Pancreas (tissue), 10 donors: Measurements from ENCODE around the gene ZNF536. TPM values are rescaled to one million over a fixed set of nuclear protein-coding genes. Genes with fewer than 3 reads are reported as not detected.

Source experiments
- ATAC-seq, 4 donors: fragments of 200-7000 bp; cut with Tn5 transposase; one replicate each; pipeline versions ENCODE4 v1.8.0 to v1.9.1; 2020; ENCODE audit warnings: mild to moderate bottlenecking in 4 of 4, moderate library complexity in 4 of 4
- DNase-seq, 6 donors: peaks; one replicate each; pipeline ENCODE4 v3.0.0-alpha.2; 2020
- FAIRE-seq: peaks from 2 replicates; lab custom pipeline; 2012; peaks lifted over from hg19 to GRCh38; lab: Jason Lieb, UNC
- H3K27ac ChIP-seq, 4 donors: fragments of 200-600 bp; sonication (generic); 1 replicate in 3 of 4; 2 replicates in 1 of 4; pipeline versions ENCODE4 v1.5.0 to v1.8.0; 2020
- H3K27me3 ChIP-seq, 4 donors: fragments of 200-600 bp; one replicate each; pipeline ENCODE4 v1.8.0; 2021
- H3K36me3 ChIP-seq, 3 donors: fragments of 200-600 bp; sonication (generic) in 1 of 3; one replicate each; pipeline versions ENCODE4 v1.5.0 to v1.8.0; 2020 to 2021
- H3K4me1 ChIP-seq, 3 donors: fragments of 200-600 bp; one replicate each; pipeline ENCODE4 v1.8.0; 2021
- H3K4me3 ChIP-seq, 4 donors: fragments of 200-600 bp; sonication (generic) in 2 of 4; one replicate each; pipeline versions ENCODE4 v1.5.0 to v1.8.0; 2020 to 2021
- H3K9me3 ChIP-seq, 4 donors: fragments of 200-600 bp; one replicate each; pipeline ENCODE4 v1.8.0; 2021
- WGBS, 2 donors: extraction: QIAGEN DNeasy Blood & Tissue Kit; methylation state at CpG; one replicate each; pipeline ENCODE4 v1.1.7; 2013; 5-methylcytosine and 5-hydroxymethylcytosine counted together
- intact Hi-C, 3 donors: fragments of 100-400 bp; cut with DNase I; formaldehyde crosslinking; loops; one replicate each; pipeline versions ENCODE4 v1.11.1 to v1.14.2; 2022
- polyA plus RNA-seq, 2 donors: library from polyadenylated mRNA; stranded (reverse); fragments of 200-250 nt; gene quantifications; one replicate each; pipeline ENCODE4 v1.2.3, GENCODE V29; 2013
- total RNA-seq, 6 donors: library from RNA; stranded (reverse); fragmentation: NEBNext Ultra II Directional in 4 of 6; extraction: Animal tissue kit (Norgen Biotek cat#: 25700) in 4 of 6; gene quantifications; one replicate each; pipeline versions ENCODE4 v1.2.1 to v1.2.4, GENCODE V29; 2021 to 2023
- TF ChIP-seq, protein P1 (sequence below), 4 donors: fragments of 200-600 bp; sonication (generic) in 3 of 4; IDR thresholded peaks; one replicate each; pipeline versions ENCODE4 v1.5.0 to v1.8.0; 2021; ENCODE audit warnings: antibody characterized with exemption in 4 of 4
- donor health status: healthy with polysubstance abuse.
- donor health status: DM: no; HTN: no; CAD: no; lungs with moderate emphysema.
- donor health status: DM: no; HTN: no; CAD: no.
- donor health status: control.
- donor health status: control.
- donor health status: Bipolar disorder and iron deficiency.
- donor health status: DM: yes; HTN: yes; CAD: no.
- donor health status: DM: no; HTN: no; CAD: no.
- donor health status: DM: no; HTN: no; CAD: no.
- donor health status: DM: yes; HTN: yes; CAD: no.

Gene ZNF536
- total and polyA plus RNA-seq, 8 donors = 0.06 to 1.7 (median 0.13) TPM

DNA sequence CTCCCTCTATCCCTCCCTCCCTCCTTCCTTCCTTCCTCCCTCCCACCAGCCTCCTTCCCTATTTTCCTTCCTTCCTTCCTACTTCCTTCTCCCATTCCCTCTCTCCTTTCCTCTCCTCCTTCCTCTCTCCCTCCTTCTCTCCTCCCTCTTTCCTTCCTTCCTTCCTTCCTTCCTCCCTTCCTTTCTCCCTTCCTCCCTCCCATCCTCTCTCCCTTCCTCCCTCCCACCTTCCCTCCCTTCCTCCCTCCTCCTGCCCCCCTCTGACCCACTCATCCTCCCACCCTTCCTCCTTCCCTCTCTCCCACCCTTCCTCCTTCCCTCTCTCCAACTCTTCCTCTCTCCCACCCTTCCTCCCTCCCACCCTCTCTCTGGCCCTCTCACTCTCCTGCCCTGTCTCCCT lies 132.1 kb downstream of the ZNF536 start:
- TF ChIP-seq, protein P1, sequence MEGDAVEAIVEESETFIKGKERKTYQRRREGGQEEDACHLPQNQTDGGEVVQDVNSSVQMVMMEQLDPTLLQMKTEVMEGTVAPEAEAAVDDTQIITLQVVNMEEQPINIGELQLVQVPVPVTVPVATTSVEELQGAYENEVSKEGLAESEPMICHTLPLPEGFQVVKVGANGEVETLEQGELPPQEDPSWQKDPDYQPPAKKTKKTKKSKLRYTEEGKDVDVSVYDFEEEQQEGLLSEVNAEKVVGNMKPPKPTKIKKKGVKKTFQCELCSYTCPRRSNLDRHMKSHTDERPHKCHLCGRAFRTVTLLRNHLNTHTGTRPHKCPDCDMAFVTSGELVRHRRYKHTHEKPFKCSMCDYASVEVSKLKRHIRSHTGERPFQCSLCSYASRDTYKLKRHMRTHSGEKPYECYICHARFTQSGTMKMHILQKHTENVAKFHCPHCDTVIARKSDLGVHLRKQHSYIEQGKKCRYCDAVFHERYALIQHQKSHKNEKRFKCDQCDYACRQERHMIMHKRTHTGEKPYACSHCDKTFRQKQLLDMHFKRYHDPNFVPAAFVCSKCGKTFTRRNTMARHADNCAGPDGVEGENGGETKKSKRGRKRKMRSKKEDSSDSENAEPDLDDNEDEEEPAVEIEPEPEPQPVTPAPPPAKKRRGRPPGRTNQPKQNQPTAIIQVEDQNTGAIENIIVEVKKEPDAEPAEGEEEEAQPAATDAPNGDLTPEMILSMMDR (IDR thresholded peaks at IDR 0.05) = no peak
- no peaks in the 10 kb centered on the region for H3K9me3 ChIP-seq
- DNase-seq (no peak), ATAC-seq (no peak), FAIRE-seq (no peak)
- no peak overlapping the region for H3K4me3 ChIP-seq
- intact Hi-C loops = no loop called here
- no peaks in the 10 kb centered on the region for H3K4me1 ChIP-seq
- no peaks in the 10 kb centered on the region for H3K36me3 ChIP-seq
- no peak overlapping the region for H3K27ac ChIP-seq
- H3K27me3 ChIP-seq = peaks cover 0 to 2% (median 0%) of the 10 kb centered on the region in 4 donors

DNA sequence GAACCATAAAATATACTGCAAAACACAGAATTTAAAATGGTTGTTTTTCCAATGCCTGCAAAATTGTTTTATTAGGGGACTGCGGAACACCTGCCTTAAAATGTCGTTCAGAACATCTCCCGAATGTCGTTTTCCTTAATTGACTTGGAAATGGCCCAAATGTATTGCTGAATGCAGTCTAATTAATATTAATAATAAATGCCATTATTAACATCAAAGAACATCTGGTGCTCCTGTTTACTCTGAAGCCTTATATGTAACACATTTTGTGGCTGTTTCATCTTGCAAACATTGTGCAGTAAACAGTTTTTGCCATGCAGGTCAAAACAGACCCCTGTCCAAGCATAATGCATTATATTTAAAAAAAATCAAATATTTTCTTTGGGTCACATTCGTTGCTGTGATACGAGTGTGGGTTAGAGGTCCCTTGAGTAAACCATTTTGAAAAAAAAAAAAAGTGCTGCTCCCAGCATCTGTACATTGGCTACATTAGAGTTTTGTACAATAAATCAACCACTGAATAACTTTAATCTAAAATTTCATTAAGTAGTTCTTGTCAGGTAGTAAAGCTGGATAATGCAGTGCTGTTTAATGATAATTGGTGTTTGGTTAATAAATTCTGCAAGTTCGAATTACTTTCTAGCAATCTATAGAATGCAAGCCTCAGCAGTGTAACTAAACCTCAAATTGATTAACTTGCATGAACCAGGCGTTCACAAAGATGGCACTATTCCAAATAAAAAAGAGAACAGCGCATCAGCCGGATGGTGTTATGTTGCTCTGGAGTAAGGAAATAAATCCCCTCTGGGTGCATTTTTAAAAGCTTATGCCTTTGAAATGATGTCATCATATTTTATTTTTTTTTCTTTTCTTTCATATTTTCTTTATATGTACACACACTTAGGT lies 140.2 kb downstream of the ZNF536 start:
- FAIRE-seq (no peak), ATAC-seq (no peak)
- H3K27me3 ChIP-seq = peaks cover 0 to 14% (median 0%) of the 10 kb centered on the region in 4 donors

DNA sequence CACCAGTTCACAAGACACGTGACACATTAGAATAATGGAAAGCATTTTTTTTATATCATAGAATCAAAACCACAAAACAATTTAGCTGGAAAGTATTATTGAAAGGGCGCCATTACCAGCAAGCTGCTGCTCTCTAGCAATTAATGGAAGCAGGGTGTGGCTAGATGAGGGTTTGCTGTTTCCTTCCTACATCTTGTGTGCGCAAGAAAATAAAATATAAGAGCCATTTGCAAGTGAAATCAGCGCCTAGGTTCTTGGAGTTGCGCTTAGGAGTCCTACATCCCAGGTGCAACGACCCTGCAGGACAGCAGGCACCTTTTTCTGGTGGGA lies 140.9 kb downstream of the ZNF536 start:
- Histone ChIP-seq H3K4me1 (no peaks in the 10 kb centered on the region), H3K4me3 (no peak overlapping the region), H3K27ac (no peak overlapping the region), H3K9me3 (no peaks in the 10 kb centered on the region), H3K36me3 (no peaks in the 10 kb centered on the region), H3K27me3 (peaks cover 0 to 14% (median 0%) of the 10 kb centered on the region in 4 donors)
- TF ChIP-seq, protein P1 (IDR thresholded peaks at IDR 0.05) = no peak
- ATAC-seq (no peak), FAIRE-seq (no peak), DNase-seq (no peak)
- intact Hi-C loops = no loop called here
- 55 to 69% methylated on average over 6 of the region's 6 CpGs for WGBS, 2 donors

More for the DNA sequence above, 140.2 kb downstream of the ZNF536 start:
- Histone ChIP-seq H3K36me3 (no peaks in the 10 kb centered on the region), H3K4me1 (no peaks in the 10 kb centered on the region), H3K27ac (no peak overlapping the region), H3K9me3 (no peaks in the 10 kb centered on the region), H3K4me3 (no peak overlapping the region)
- WGBS, 2 donors = 23 to 25% methylated on average over 10 of the region's 10 CpGs
- intact Hi-C loops = no loop called here
- DNase-seq = no peak
- TF ChIP-seq, protein P1 (IDR thresholded peaks at IDR 0.05) = no peak

DNA sequence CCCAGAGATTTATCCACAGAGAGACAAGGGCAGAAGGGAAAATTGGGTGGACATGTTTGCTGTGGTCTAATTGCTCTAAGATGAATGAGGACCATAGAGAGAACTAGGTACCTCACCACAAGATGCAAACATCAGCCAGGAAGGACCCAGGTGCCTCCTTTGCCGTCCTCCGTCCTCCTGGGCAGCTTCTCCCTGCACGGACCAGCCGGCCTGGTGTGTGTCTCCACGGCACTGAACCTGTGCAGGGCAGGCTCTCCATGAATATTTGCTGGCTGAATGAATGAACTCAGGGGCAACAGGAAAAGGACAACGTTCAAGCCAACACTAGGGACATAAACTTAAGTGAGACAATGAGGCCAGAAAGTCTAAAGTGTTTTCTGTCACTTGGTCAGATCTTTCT lies 143.9 kb downstream of the ZNF536 start:
- DNase-seq (no peak), ATAC-seq (no peak), FAIRE-seq (no peak)
- Histone ChIP-seq H3K27ac (no peak overlapping the region), H3K4me1 (no peaks in the 10 kb centered on the region), H3K27me3 (peaks cover 0 to 14% (median 0%) of the 10 kb centered on the region in 4 donors), H3K9me3 (no peaks in the 10 kb centered on the region), H3K36me3 (no peaks in the 10 kb centered on the region), H3K4me3 (no peak overlapping the region)
- intact Hi-C loops = no loop called here
- TF ChIP-seq, protein P1 (IDR thresholded peaks at IDR 0.05) = no peak
- 76 to 87% methylated on average over 6 of the region's 6 CpGs for WGBS, 2 donors

DNA sequence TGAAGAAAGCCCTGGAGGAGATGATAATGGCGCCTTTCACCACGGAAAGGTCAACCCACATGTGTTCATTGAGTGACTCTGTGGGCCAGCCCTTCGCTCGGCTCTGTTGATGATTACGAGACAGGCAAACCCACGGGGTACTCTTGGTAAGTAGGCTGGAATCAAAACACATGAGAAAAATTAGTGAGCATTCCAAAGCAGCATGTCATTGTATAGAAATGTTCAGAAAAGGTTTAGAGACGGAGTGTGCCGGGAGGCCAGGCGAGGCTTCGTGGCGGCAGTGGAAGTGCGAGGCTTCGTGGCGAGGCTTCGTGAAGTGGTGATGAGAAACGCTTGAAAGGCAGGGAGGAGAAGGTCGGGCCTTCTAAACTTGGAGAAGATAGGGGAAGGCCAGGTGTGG lies 144.3 kb downstream of the ZNF536 start:
- no peak for FAIRE-seq
- ATAC-seq = no peak
- Histone ChIP-seq H3K9me3 (no peaks in the 10 kb centered on the region), H3K27ac (no peak overlapping the region), H3K4me3 (no peak overlapping the region), H3K27me3 (peaks cover 0 to 11% (median 0%) of the 10 kb centered on the region in 4 donors), H3K36me3 (no peaks in the 10 kb centered on the region), H3K4me1 (no peaks in the 10 kb centered on the region)
- no peak for DNase-seq
- TF ChIP-seq, protein P1 (IDR thresholded peaks at IDR 0.05) = no peak
- intact Hi-C loops = no loop called here
- WGBS, 2 donors = 83 to 92% methylated on average over 17 of the region's 17 CpGs
